KMS-11 (cell line): Measurements from ENCODE around the gene CARHSP1.

Experiments
- H2AFZ ChIP-seq: fragments of 200-600 bp; sonication (generic); 2 replicates; pipeline ENCODE4 v1.6.1; 2016; ENCODE audit warnings: antibody characterized with exemption, mixed run types, low read depth
- H3K27ac ChIP-seq: fragments of 200-600 bp; sonication (generic); 2 replicates; pipeline ENCODE4 v1.6.1; 2016; ENCODE audit warnings: mild to moderate bottlenecking, mixed run types
- H3K27me3 ChIP-seq: fragments of 200-600 bp; sonication (generic); 2 replicates; pipeline ENCODE4 v1.6.1; 2017; ENCODE audit warnings: mild to moderate bottlenecking, low read depth, mixed run types, moderate library complexity; ENCODE audit not compliant: insufficient read depth
- H3K36me3 ChIP-seq: fragments of 200-600 bp; sonication (generic); 2 replicates; pipeline ENCODE4 v1.6.1; 2017; ENCODE audit warnings: mild to moderate bottlenecking, mixed run types; ENCODE audit not compliant: insufficient read depth
- H3K4me1 ChIP-seq: fragments of 200-600 bp; sonication (generic); 2 replicates; pipeline ENCODE4 v1.6.1; 2016; ENCODE audit warnings: mild to moderate bottlenecking, low read depth, mixed run types; ENCODE audit not compliant: poor library complexity, severe bottlenecking
- H3K4me2 ChIP-seq: fragments of 200-600 bp; sonication (generic); 2 replicates; pipeline ENCODE4 v1.7.0; 2016; ENCODE audit warnings: mild to moderate bottlenecking, mixed run types
- H3K4me3 ChIP-seq: fragments of 200-600 bp; sonication (generic); IDR thresholded peaks from 2 replicates; pipeline ENCODE4 v1.6.1; 2017; ENCODE audit warnings: low read depth, low read length, mixed read lengths; ENCODE audit not compliant: insufficient read depth
- H3K79me2 ChIP-seq: fragments of 200-600 bp; sonication (generic); 2 replicates; pipeline ENCODE4 v1.6.1; 2016; ENCODE audit warnings: low read depth, mixed run types; ENCODE audit not compliant: insufficient read depth
- H3K9ac ChIP-seq: fragments of 200-600 bp; sonication (generic); 2 replicates; pipeline ENCODE4 v1.6.1; 2016; ENCODE audit warnings: mild to moderate bottlenecking, mixed run types
- H4K20me1 ChIP-seq: fragments of 200-600 bp; sonication (generic); 2 replicates; pipeline ENCODE4 v1.6.1; 2016; ENCODE audit warnings: mild to moderate bottlenecking, mixed run types; ENCODE audit not compliant: insufficient read depth
- CTCF ChIP-seq: fragments of 200-600 bp; sonication (generic); conservative IDR thresholded peaks from 2 replicates; pipeline ENCODE4 v1.6.1; 2017; ENCODE audit warnings: low read depth, mild to moderate bottlenecking, antibody characterized with exemption, low read length, moderate library complexity, mixed read lengths

Gene CARHSP1

DNA sequence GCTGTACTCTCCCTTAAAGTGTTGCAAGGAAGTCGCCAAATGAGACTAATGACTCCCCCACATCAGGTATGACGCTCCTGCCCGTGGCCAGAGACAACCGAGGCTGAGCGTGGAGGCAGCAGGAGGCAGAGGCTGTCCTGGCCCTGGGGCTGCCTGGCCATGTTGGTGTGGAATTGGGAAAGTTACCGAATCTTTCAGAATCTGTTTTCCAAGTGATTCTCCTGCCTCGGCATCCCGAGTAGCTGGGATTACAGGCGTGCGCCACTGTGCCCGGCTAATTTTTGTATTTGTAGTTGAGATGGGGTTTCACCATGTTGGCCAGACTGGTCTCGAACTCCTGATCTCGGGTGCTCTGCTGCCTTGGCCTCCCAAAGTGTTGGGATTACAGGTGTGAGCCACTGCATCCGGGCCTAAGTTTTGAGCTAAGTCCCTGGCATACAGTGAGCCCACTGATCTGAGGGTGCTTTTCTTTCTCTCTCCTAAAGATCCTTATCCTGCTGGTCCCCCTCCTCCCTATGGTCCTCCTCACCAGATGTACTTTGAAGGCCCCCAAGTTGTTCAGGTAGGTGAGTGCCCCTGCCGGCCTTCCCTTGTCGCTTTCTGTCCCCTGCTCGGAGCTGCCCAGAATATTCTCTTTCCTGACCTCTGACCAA is 14.0 kb upstream of the CARHSP1 start:
- no peak overlapping the region for H3K4me2 ChIP-seq
- no peak overlapping the region for H3K4me3 ChIP-seq
- H2AFZ ChIP-seq, result no peak overlapping the region
- no peak overlapping the region for H3K9ac ChIP-seq
- H3K36me3 ChIP-seq, result no peaks in the 10 kb centered on the region
- H4K20me1 ChIP-seq, result 0 out of 2 replicates have a peak, but pooled peaks cover 3% of the 10 kb centered on the region
- peaks cover 31% of the 10 kb centered on the region for H3K4me1 ChIP-seq
- no peaks in the 10 kb centered on the region for H3K79me2 ChIP-seq
- no peaks in the 10 kb centered on the region; the same call in 1 of the 2 replicates for H3K27me3 ChIP-seq
- no peak for TF ChIP-seq CTCF
- H3K27ac ChIP-seq, result no peak overlapping the region

DNA sequence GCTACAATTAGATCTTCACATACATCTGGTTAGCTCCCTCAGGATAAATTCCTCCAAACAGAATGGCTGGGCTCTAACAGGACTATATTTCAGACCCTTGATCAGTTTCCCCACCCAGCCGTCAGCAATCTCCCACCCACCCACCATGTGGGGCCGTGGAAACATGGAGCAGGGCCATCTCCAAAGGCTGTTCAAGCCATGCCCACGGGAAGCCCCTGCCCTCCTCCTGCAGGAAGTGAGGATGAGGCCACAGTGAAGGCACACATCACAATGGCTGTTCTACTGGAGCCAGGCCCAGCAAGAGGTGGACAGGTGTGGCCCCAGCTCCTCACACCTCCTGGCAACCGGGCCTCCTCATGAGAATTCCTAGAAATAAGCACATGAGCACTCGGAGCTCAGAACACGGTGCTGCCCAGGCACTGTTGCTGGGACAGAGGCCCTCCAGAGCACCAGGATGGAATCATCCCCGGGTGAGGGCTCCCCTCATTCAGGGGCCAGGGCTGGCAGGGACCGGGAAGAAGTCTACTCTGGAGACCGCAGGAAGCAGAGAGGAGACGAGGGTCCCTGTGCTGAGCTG is 13.3 kb upstream of the CARHSP1 start, which contains the start of gene LITAFD:
LITAFD (plus strand) TSS at position 311 of the 577 bp plus-strand sequence. CDS start 2,005 bp downstream, outside the sequence.
- TF ChIP-seq CTCF, result no peak
- H3K4me3 ChIP-seq, result no peak within 1 kb of the TSS
- H3K36me3 ChIP-seq, result no peaks in the 10 kb centered on the region
- no peak within 1 kb of the TSS for H3K4me2 ChIP-seq
- no peak within 1 kb of the TSS for H3K27ac ChIP-seq
- H3K27me3 ChIP-seq, result no peaks in the 10 kb centered on the region; the same call in 1 of the 2 replicates
- H4K20me1 ChIP-seq, result 0 out of 2 replicates have a peak, but pooled peaks cover 3% of the 10 kb centered on the region
- no peak within 1 kb of the TSS for H3K9ac ChIP-seq
- H3K79me2 ChIP-seq, result no peaks in the 10 kb centered on the region
- no peak within 1 kb of the TSS for H2AFZ ChIP-seq
- peaks cover 31% of the 10 kb centered on the region for H3K4me1 ChIP-seq

GRCh38 chr16:8880839-8881510 is 12.2 kb upstream of the CARHSP1 start:
- H4K20me1 ChIP-seq, result no peaks in the 10 kb centered on the region
- H3K9ac ChIP-seq, result no peak overlapping the region
- H3K79me2 ChIP-seq, result no peaks in the 10 kb centered on the region
- H3K4me1 ChIP-seq, result peaks cover 24% of the 10 kb centered on the region
- H3K4me2 ChIP-seq, result no peak overlapping the region
- TF ChIP-seq CTCF, result no peak
- no peaks in the 10 kb centered on the region for H3K36me3 ChIP-seq
- H3K27me3 ChIP-seq, result no peaks in the 10 kb centered on the region
- H3K4me3 ChIP-seq, result no peak overlapping the region
- H2AFZ ChIP-seq, result no peak overlapping the region
- no peak overlapping the region for H3K27ac ChIP-seq

- Histone ChIP-seq H4K20me1 (no peaks in the 10 kb centered on the region), H3K4me3 (no peak overlapping the region), H3K4me2 (no peak overlapping the region), H3K27me3 (no peaks in the 10 kb centered on the region), H3K9ac (no peak overlapping the region), H3K27ac (no peak overlapping the region), H3K4me1 (peaks cover 4% of the 10 kb centered on the region), H3K79me2 (no peaks in the 10 kb centered on the region), H3K36me3 (no peaks in the 10 kb centered on the region), H2AFZ (no peak overlapping the region)
- TF ChIP-seq CTCF, result no peak
These were observed 9.7 kb upstream of the CARHSP1 start for GRCh38 chr16:8878523-8878911.
